HG03442 (cell line): ENCODE data around the gene PCBP3.
"Not testable (repeated sequence)": the region's sequence is repeated elsewhere in the genome, so short reads cannot be mapped to it uniquely, and the experiment has no call there.

Source experiments
- ATAC-seq: cut with Tn5 transposase; IDR thresholded peaks from one replicate; pipeline ENCODE4 v1.9.1; 2021; ENCODE audit warnings: mild to moderate bottlenecking, moderate library complexity; ENCODE audit not compliant: unreplicated experiment

PCBP3 gene

GRCh38 chr21:45634511-45635183 lies 8.9 kb upstream of the PCBP3 start:
- ATAC-seq: no peak

GRCh38 chr21:45635271-45636151 lies 8.0 kb upstream of the PCBP3 start:
- ATAC-seq: no peak

DNA sequence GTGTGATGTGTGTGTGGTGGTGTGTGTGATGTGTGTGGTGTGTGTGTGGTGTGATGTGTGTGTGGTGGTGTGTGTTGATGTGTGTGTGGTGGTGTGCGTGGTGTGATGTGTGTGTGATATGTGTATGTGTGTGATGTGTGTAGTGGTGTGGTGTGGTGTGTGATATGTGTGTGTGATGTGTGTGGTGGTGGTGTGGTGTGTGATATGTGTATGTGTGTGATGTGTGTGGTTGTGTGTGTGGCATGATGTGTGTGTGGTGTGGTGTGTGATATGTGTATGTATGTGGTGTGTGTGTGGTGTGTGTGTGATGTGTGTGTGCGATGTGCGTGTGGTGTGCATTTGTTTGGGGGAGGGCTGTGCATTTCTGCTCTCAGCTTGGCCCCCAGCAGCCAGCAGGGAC lies 7.1 kb upstream of the PCBP3 start:
- ATAC-seq: no peak

DNA sequence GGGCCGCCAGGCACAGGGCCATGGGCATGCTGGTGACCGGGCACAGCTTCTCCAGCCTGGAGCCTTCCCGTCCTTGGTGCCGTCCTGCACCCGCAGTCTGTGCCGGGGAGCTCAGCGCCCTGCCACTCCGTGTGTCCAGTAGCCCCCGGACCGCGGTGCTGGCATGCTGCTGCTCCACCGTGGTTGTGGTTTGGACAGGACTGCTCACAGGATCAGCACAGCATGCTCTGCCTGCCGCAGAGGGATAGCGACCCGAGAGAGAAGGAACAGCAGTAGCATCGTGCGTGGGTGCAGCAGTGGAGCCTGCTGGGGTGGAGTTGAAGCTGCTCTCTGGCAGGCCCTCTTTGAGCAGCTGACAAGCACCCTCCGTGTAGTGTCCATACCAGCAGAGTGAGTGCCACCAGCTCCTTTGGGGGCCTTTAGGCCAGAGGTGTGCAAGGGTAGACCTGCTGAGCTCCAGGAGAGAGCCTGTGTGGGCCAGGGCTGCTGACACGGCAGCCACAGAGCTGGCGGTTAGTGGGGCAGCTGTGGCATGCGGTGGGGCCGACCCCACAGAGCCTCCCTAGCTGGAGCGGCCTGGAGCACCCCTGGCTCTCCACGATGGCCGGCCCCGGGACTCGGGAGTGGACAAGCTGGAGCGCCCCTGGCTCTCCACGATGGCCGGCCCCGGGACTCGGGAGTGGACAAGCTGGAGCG lies 6.4 kb upstream of the PCBP3 start:
- no peak for ATAC-seq

- ATAC-seq: no peak
These were observed 5.6 kb upstream of the PCBP3 start for GRCh38 chr21:45637883-45638282.

DNA sequence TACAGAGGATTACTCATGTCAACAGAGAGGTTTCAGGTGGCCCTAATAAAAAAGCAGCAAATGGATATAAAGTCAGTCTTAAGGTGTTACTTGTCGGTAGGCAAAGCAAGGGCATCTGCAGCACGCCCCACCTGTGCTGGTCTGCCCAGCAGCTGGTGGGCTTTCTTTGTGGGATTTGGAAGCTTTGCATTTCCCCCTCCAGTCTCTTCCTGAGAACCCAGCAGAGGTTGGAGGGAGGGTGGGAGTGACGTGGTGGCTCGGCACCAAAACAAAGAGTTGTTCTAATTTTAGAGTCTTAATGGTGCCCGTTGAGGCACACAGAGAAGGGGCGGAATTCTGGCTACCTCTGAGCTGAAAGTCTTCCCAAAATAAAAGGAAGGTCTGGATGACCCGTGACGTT lies 4.8 kb upstream of the PCBP3 start:
- no peak for ATAC-seq

GRCh38 chr21:45639206-45640000 lies 4.1 kb upstream of the PCBP3 start:
- ATAC-seq: no peak

- no peak for ATAC-seq
These were observed 3.3 kb upstream of the PCBP3 start for GRCh38 chr21:45640001-45640887.

GRCh38 chr21:45640888-45641479 lies 2.5 kb upstream of the PCBP3 start:
- ATAC-seq: no peak

DNA sequence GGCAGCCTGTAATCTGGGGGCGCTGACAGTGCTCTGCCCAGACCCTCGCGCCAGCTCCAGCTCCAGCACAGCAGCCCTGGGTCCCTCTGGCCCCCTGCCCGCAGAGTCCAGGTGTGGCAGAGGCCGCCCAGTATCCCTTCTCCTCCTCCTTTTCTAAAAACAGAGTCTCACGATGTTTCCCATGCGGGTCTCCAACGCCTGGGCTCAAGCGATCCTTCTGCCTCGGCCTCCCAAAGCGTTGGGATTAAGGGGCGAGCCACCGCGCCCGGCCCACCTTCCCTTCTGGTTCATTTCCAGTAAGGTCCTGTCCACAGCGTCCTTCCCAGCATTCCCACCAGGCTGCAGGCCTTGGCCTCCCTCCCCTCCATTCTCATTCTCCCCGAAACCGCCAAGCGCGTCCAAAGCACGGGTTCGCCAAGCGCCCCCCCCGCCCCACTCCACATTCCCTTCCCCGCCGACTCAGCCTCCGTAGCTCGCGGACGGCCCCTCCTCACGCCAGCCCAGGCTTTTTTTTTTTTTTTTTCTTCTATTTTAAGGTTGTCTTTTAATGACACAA lies 2.0 kb upstream of the PCBP3 start:
- ATAC-seq: no peak

GRCh38 chr21:45642122-45642813 lies 1.3 kb upstream of the PCBP3 start:
- no peak for ATAC-seq

GRCh38 chr21:45644041-45644906 lies 749 bp downstream of the PCBP3 start:
- no peak for ATAC-seq

DNA sequence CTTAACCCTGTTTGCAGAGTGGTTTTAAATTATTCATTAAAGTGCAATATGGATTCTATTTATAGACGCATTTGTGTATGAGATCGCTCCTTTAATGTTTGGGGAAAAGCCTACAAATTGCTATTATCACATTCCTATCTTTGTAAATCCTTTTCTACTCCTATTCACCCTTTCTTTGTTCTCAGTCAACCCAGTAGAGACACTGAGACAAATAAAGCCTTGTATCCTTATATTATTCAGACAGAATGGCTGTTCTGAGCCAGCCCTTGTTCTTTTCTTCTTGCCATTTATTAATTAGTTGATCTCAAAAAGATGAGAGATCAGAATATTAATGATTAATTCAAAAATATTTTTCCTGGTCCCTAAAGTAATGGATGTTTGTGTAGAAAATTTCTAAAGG lies 8.4 kb downstream of the PCBP3 start:
- ATAC-seq: no peak

DNA sequence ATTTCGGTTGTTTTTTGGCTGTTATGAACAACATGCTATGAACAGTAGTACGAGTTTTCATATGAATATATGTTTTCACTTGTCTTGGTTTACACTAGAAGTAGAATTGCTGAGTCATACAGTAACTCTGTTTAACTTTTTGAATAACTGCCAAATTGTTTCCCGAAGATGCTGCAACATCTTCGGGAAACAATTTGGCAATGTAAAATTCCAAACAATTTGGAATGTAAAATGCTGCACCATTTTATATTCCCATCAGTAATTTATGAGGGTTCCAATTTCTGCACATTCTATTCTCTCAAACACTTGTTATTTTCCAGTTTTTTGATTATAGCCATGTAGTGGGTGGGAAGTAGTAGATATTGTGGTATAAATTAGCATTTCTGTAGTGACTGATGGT lies 11.6 kb downstream of the PCBP3 start:
- no peak for ATAC-seq

DNA sequence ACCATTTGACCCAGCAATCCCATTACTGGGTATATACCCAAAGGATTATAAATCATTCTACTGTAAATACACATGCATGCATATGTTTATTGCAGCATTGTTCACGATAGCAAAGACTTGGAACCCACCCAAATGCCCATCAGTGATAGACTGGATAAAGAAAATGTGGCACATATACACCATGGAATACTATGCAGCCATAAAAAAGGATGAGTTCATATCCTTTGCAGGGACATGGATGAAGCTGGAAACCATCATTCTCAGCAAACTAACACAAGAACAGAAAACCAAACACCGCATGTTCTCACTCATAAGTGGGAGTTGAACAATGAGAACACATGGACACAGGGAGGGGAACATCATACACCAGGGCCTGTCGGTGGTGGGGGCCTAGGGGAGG lies 12.6 kb downstream of the PCBP3 start:
- ATAC-seq: not testable (repeated sequence)

- ATAC-seq: not testable (repeated sequence)
These were observed 18.5 kb downstream of the PCBP3 start for GRCh38 chr21:45661913-45662622.

DNA sequence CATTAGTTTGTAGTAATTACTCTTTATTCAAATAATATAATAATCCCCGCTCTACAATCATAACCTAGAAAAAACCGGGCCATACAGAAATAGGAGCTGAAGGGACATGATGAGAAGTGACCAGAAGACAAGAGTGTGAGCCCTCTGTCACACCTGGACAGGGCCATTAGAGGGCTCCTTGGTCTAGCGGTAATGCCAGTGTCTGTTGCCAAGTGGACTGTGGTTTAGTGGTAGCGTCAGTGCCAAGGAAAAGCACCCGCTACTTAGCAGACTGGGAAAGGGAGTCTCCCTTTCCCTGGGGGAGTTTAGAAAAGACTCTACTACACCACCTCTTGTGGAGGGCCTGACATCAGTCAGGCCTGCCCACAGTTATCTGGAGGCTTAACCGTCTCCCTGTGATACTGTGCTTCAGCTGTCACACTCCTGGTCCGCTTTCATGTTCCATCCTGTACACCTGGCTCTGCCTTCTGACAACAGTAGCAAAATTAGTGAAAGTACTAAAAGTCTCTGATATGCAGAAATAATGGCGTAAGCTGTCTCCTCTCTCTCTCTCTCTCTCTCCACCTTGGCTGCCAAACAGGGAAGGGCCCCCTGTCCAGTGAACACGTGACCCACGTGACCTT lies 19.2 kb downstream of the PCBP3 start:
- not testable (repeated sequence) for ATAC-seq
